ENCODE measurements around the gene CNN2.

CNN2 gene

DNA sequence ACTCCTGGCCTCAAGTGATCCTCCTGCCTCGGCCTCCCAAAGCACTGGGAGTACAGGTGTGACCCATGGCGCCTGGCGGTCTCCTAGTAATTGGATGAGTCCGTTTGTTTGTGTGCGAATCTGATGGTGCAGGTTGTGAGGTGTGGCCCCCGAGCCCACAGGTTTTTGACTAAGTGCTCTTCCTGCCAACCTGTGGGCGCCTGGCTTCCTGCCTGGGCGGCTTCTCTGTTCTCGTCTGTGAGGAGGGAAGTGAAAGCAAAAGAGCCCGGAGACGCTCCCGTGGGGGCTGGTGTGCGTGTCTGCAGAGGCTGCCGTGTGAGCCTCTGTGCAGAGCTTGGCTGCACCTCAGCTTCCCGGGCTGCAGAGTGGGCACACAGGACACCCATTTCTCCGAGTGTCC, 50.5 kb downstream of the CNN2 start:
- no peaks in the 10 kb centered on the region for H3K79me2 ChIP-seq (ENCODE audit: control insufficient read depth, insufficient read depth, low read length, unreplicated experiment)
- H3K27ac ChIP-seq (ENCODE audit: low read depth, low read length): no peak overlapping the region
- no peaks in the 10 kb centered on the region for H3K4me1 ChIP-seq (ENCODE audit: control insufficient read depth, insufficient read depth, low read length, unreplicated experiment)
- no peak overlapping the region for H3K4me3 ChIP-seq (ENCODE audit: low read depth, low read length)
- H2AFZ ChIP-seq (ENCODE audit: low read length, unreplicated experiment): no peak overlapping the region
- H3K27me3 ChIP-seq (ENCODE audit: insufficient read depth, low read length): no peaks in the 10 kb centered on the region
- no peaks in the 10 kb centered on the region for H3K36me3 ChIP-seq (ENCODE audit: insufficient read depth, low read length)

DNA sequence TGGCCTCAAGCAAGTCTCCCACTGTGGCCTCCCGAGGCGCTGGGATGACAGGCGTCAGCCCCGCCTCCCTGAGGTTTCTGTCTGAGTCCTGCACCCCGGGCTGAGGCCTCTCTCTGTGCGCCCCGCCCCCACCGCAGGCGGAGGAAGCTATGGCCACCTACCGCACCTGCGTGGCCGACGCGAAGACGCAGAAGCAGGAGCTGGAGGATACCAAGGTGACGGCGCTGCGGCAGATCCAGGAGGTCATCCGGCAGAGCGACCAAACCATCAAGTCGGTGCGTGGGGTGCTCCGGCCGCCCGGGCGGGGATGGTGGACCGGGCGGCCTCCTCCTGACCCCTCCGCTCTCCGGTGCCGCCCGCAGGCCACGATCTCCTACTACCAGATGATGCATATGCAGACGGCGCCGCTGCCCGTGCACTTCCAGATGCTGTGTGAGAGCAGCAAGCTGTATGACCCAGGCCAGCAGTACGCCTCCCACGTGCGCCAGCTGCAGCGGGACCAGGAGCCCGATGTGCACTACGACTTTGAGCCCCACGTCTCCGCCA, 53.2 kb downstream of the CNN2 start:
- no peaks in the 10 kb centered on the region for H3K4me1 ChIP-seq (ENCODE audit: control insufficient read depth, insufficient read depth, low read length, unreplicated experiment)
- no peaks in the 10 kb centered on the region for H3K36me3 ChIP-seq (ENCODE audit: insufficient read depth, low read length)
- no peaks in the 10 kb centered on the region for H3K79me2 ChIP-seq (ENCODE audit: control insufficient read depth, insufficient read depth, low read length, unreplicated experiment)
- no peak overlapping the region for H2AFZ ChIP-seq (ENCODE audit: low read length, unreplicated experiment)
- no peaks in the 10 kb centered on the region for H3K27me3 ChIP-seq (ENCODE audit: insufficient read depth, low read length)
- no peak overlapping the region for H3K27ac ChIP-seq (ENCODE audit: low read depth, low read length)
- H3K4me3 ChIP-seq (ENCODE audit: low read depth, low read length): no peak overlapping the region

DNA sequence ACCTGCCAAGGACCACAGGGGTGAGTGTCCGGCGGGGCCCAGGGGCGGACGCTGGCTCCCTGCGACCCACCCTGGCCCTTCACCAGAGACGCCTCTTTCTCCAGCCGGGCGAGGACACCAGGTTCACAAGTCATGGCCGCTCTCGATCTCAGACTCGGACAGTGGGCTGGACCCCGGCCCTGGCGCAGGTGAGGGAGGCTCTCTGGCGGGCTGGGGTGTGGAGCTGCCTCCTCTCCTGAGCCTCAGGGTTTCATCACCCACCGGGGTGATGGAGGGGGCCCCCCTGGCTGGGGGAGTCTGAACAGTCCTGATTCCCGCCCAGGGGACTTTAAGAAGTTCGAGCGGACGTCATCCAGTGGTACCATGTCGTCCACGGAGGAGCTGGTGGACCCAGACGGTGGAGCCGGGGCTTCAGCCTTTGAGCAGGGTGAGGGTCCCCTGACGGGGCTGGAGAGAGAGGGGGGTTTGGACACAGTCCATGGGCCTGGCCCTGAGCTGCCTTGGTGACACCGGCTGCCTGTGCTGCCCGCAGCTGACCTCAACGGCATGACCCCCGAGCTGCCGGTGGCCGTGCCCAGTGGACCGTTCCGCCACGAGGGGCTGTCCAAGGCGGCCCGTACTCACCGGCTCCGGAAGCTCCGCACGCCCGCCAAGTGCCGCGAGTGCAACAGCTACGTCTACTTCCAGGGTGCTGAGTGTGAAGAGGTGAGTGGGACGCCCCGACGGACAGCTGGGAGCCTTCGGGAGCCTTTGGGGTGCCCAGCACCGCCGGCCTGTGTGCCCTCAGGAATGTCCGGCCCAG, 54.2 kb downstream of the CNN2 start:
- Histone ChIP-seq H3K27ac (ENCODE audit: low read depth, low read length) (no peak overlapping the region), H2AFZ (ENCODE audit: low read length, unreplicated experiment) (no peak overlapping the region), H3K36me3 (ENCODE audit: insufficient read depth, low read length) (no peaks in the 10 kb centered on the region), H3K4me1 (ENCODE audit: control insufficient read depth, insufficient read depth, low read length, unreplicated experiment) (no peaks in the 10 kb centered on the region), H3K27me3 (ENCODE audit: insufficient read depth, low read length) (no peaks in the 10 kb centered on the region), H3K4me3 (ENCODE audit: low read depth, low read length) (no peak overlapping the region), H3K79me2 (ENCODE audit: control insufficient read depth, insufficient read depth, low read length, unreplicated experiment) (no peaks in the 10 kb centered on the region)

DNA sequence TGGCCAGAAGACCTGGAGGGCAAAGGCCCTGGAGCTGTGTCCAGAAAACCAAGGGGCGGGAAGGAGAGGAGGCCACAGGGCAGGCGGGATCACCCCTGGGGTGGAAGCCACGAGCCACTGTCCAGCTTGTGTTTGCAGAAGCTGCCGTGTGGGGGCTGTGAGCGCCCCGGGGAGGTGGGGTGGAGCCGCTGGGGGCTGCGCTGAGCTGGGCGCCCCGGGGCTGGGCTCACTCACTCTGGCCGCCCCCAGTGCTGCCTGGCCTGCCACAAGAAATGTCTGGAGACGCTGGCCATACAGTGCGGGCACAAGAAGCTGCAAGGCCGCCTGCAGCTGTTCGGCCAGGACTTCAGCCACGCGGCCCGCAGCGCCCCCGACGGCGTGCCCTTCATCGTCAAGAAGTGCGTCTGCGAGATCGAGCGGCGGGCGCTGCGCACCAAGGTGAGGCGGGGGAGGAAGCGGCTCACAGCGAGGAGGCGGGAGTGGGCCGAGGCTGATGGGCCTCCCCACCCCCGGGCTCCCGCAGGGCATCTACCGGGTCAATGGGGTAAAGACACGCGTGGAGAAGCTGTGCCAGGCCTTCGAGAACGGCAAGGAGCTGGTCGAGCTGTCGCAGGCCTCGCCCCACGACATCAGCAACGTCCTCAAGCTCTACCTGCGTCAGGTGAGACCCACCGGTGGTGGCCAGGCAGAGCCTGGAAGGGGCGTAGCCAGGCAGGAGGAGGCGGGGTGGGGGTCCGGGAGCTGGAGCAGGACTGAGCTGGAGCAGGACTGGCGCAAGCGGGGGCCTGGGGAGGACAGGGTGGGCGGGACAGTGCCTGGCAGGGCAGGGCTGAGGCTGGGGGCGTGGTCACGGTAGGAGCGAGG, 55.1 kb downstream of the CNN2 start:
- no peak overlapping the region for H3K27ac ChIP-seq (ENCODE audit: low read depth, low read length)
- H3K4me3 ChIP-seq (ENCODE audit: low read depth, low read length): no peak overlapping the region
- no peak overlapping the region for H2AFZ ChIP-seq (ENCODE audit: low read length, unreplicated experiment)
- H3K36me3 ChIP-seq (ENCODE audit: insufficient read depth, low read length): no peaks in the 10 kb centered on the region
- no peaks in the 10 kb centered on the region for H3K79me2 ChIP-seq (ENCODE audit: control insufficient read depth, insufficient read depth, low read length, unreplicated experiment)
- no peaks in the 10 kb centered on the region for H3K4me1 ChIP-seq (ENCODE audit: control insufficient read depth, insufficient read depth, low read length, unreplicated experiment)
- no peaks in the 10 kb centered on the region for H3K27me3 ChIP-seq (ENCODE audit: insufficient read depth, low read length)

DNA sequence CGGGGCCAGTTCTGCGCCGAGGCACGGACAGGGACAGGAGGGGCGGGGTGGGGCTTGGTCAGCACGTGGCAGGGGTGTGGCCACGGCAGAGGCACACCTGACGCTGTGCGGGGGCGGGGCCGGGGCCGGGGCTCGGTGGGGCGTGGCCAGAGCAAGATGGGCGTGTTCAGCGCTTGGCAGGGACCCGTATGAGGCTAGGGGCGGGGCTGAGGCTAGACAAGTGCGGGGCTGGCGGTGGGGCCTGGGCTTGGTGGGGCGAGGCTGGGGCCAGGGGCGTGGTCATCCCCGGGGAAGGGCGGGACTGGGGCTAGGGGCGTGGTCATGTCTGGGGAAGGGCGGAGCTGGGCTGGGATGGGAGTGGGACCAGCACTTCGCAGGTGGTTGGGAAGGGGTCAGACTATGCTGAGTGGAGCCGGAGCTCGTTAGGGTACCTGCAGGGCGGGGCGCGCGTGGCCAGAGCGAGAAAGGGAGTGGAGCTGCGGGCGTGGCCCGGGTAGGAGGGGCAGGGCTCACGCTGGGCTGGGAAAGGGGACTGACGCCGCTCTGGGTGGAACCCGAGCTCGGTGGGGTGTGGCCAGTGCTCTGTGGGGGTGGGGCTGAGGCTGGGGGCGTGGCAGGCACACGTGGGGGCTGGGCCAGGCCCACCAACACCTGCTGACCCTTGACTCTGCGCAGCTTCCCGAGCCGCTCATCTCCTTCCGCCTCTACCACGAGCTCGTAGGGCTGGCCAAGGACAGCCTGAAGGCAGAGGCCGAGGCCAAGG, 55.9 kb downstream of the CNN2 start:
- no peak overlapping the region for H3K27ac ChIP-seq (ENCODE audit: low read depth, low read length)
- H3K4me1 ChIP-seq (ENCODE audit: control insufficient read depth, insufficient read depth, low read length, unreplicated experiment): no peaks in the 10 kb centered on the region
- no peaks in the 10 kb centered on the region for H3K36me3 ChIP-seq (ENCODE audit: insufficient read depth, low read length)
- no peak overlapping the region for H2AFZ ChIP-seq (ENCODE audit: low read length, unreplicated experiment)
- no peaks in the 10 kb centered on the region for H3K27me3 ChIP-seq (ENCODE audit: insufficient read depth, low read length)
- no peaks in the 10 kb centered on the region for H3K79me2 ChIP-seq (ENCODE audit: control insufficient read depth, insufficient read depth, low read length, unreplicated experiment)
- H3K4me3 ChIP-seq (ENCODE audit: low read depth, low read length): peak overlapping the region; percentile 40; the same call in 1 of the 2 replicates

DNA sequence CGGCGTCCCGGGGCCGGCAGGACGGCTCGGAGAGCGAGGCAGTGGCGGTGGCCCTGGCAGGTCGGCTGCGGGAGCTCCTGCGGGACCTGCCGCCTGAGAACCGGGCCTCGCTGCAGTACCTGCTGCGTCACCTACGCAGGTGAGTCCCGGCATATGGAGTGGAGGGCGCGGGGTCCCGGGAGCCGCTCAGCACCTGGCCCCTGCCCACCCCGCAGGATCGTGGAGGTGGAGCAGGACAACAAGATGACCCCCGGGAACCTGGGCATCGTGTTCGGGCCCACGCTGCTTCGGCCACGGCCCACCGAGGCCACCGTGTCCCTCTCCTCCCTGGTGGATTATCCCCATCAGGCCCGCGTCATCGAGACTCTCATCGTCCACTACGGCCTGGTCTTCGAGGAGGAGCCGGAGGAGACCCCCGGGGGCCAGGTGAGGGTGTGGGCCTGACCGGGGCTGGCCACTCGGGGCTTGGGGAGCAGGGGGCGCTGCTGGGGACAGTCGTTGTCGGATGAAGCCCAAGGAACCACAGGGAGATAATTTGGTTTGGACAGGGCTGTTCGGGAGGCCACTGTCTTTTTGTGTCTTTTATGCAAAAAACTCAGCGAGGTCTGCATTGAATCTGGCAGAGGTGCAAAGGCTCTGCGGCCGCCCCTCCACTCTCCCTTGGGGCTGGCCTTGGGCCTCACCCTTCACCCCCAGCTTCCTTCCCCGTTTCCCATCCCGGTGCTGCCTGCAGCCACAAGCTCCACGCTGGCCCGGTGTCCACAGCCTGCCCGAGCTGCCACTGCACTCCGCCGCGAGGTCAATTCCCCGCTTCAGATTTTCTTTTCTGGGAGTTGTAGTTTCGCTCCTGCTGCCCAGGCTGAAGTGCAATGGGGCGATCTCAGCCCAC, 56.8 kb downstream of the CNN2 start:
- Histone ChIP-seq H2AFZ (ENCODE audit: low read length, unreplicated experiment) (no peak overlapping the region), H3K36me3 (ENCODE audit: insufficient read depth, low read length) (no peaks in the 10 kb centered on the region), H3K4me3 (ENCODE audit: low read depth, low read length) (no peak overlapping the region), H3K4me1 (ENCODE audit: control insufficient read depth, insufficient read depth, low read length, unreplicated experiment) (no peaks in the 10 kb centered on the region), H3K27ac (ENCODE audit: low read depth, low read length) (no peak overlapping the region), H3K27me3 (ENCODE audit: insufficient read depth, low read length) (no peaks in the 10 kb centered on the region), H3K79me2 (ENCODE audit: control insufficient read depth, insufficient read depth, low read length, unreplicated experiment) (no peaks in the 10 kb centered on the region)

DNA sequence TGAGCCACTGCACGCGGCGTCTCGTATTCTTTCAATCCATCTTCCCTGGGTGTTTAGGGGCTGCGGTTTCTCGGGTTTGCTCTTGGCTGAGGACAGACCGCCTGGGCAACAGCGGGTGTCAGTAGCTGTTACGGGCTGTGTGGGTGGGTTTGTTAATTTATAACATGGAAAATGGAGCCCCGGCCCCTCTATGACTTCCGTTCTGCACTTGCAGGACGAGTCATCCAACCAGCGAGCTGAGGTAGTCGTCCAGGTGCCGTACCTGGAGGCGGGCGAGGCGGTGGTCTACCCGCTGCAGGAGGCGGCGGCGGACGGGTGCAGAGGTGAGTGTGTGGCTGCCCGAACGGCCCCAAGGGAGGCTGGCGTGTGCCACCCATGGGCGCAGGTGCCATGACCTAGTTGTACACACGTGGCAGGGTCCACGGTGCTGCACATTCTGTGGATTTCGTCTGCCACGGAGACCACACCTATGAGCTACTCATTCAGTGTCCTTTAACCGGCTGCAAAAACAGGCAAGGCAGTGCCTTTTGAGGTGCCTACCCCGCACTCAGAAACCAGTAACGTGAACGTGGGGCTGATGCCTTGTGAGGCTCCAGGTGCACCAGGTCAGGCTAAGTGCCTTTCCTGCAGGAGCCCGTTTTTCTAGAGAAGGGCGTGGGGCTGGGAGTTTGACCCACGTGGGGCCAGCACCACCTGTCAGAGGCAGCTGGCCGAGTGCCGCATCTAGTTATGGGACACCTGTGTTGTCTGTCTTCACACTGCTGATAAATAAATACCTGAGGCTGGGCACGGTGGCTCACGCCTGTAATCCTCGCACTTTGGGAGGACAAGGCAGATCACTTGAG, 57.8 kb downstream of the CNN2 start:
- Histone ChIP-seq H3K79me2 (ENCODE audit: control insufficient read depth, insufficient read depth, low read length, unreplicated experiment) (no peaks in the 10 kb centered on the region), H3K4me1 (ENCODE audit: control insufficient read depth, insufficient read depth, low read length, unreplicated experiment) (no peaks in the 10 kb centered on the region), H3K27me3 (ENCODE audit: insufficient read depth, low read length) (no peaks in the 10 kb centered on the region), H3K27ac (ENCODE audit: low read depth, low read length) (no peak overlapping the region), H3K36me3 (ENCODE audit: insufficient read depth, low read length) (no peaks in the 10 kb centered on the region), H3K4me3 (ENCODE audit: low read depth, low read length) (no peak overlapping the region), H2AFZ (ENCODE audit: low read length, unreplicated experiment) (no peak overlapping the region)

DNA sequence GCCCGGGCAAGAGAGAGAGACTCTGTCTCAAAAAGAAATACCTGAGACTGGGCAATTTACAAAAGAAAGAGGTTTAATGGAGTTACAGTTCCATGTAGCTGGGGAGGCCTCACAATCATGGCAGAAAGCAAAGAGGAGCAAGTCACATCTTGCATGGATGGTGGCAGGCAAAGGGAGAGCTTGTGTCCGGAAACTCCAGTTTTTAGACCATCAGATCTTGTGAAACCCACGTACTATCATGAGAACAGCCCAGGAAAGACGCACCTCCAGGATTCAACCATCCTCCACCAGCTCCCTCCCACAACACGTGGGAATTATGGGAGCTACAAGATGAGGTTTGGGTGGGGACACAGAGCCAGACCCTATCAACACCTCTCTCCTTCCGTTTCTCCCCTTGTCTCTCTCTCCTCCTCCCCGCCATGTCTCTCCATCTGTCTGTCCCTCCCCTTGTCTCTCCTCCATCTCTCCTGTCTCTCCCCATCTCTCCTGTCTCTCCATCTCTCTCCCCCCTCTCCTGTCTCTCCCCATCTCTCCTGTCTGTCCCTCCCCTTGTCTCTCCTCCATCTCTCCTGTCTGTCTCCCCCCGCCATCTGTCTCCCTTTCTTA, 58.7 kb downstream of the CNN2 start:
- Histone ChIP-seq H3K27me3 (ENCODE audit: insufficient read depth, low read length) (no peaks in the 10 kb centered on the region), H3K4me3 (ENCODE audit: low read depth, low read length) (no peak overlapping the region), H2AFZ (ENCODE audit: low read length, unreplicated experiment) (no peak overlapping the region), H3K36me3 (ENCODE audit: insufficient read depth, low read length) (no peaks in the 10 kb centered on the region), H3K27ac (ENCODE audit: low read depth, low read length) (no peak overlapping the region), H3K79me2 (ENCODE audit: control insufficient read depth, insufficient read depth, low read length, unreplicated experiment) (no peaks in the 10 kb centered on the region), H3K4me1 (ENCODE audit: control insufficient read depth, insufficient read depth, low read length, unreplicated experiment) (no peaks in the 10 kb centered on the region)
